Vagina (tissue), 2 donors: ENCODE data around the gene UBE2L3. TPM values are rescaled to one million over a fixed set of nuclear protein-coding genes. Genes with fewer than 3 reads are reported as not detected.
"Not testable (repeated sequence)": the region's sequence is repeated elsewhere in the genome, so short reads cannot be mapped to it uniquely, and the experiment has no call there.

ENCODE experiments used
- DNase-seq, 2 donors: peaks; one replicate each; pipeline ENCODE4 v3.0.0-alpha.2; 2017; ENCODE audit errors: extremely low spot score in 2 of 2
- H3K27ac ChIP-seq: fragments of 200-600 bp; sonication (generic); one replicate; pipeline ENCODE4 v1.5.1; 2019
- H3K27me3 ChIP-seq: fragments of 200-600 bp; sonication (generic); one replicate; pipeline ENCODE4 v1.5.1; 2019
- H3K36me3 ChIP-seq, 2 donors: fragments of 200-600 bp; sonication (generic); one replicate each; pipeline ENCODE4 v1.5.1; 2017 to 2019
- H3K4me1 ChIP-seq: fragments of 200-600 bp; sonication (generic); one replicate; pipeline ENCODE4 v1.5.1; 2019
- H3K4me3 ChIP-seq, 2 donors: fragments of 200-600 bp; sonication (generic); 1 replicate in 1 of 2; 2 replicates in 1 of 2; pipeline ENCODE4 v1.5.1; 2016 to 2019
- H3K9me3 ChIP-seq: fragments of 200-600 bp; sonication (generic); one replicate; pipeline ENCODE4 v1.5.1; 2019
- CTCF ChIP-seq, 3 experiments: fragments of 450-650 bp in 2 of 3; fragments of 200-600 bp in 1 of 3; sonication (generic) in 1 of 3; IDR thresholded peaks; one replicate each; pipeline ENCODE4 v1.5.1; 2017 to 2019; ENCODE audit warnings: antibody characterized with exemption in 3 of 3, mild to moderate bottlenecking in 2 of 3, moderate library complexity in 2 of 3
- POLR2A ChIP-seq, 2 donors: fragments of 450-650 bp; IDR thresholded peaks; one replicate each; pipeline ENCODE4 v1.6.1; 2017; ENCODE audit warnings: antibody characterized with exemption in 2 of 2, mild to moderate bottlenecking in 2 of 2, moderate library complexity in 2 of 2
- POLR2AphosphoS5 ChIP-seq, 2 donors: sonication (generic); formaldehyde crosslinking; IDR thresholded peaks; one replicate each; pipeline ENCODE4 v1.9.0; 2017; ENCODE audit warnings: antibody characterized with exemption in 2 of 2, mild to moderate bottlenecking in 2 of 2, low read depth in 1 of 2; ENCODE audit not compliant: insufficient read depth in 1 of 2
- intact Hi-C: fragments of 100-400 bp; cut with DNase I; formaldehyde crosslinking; loops from one replicate; pipeline ENCODE4 v1.15.1; 2023
- total RNA-seq: library from RNA; depleted of rRNA; stranded (reverse); fragments of >200 nt; gene quantifications from one replicate; pipeline ENCODE4 v1.2.3, GENCODE V29; 2016

UBE2L3 gene
- total RNA-seq, 1 donor from 2014 or later: 32.7 TPM

- Histone ChIP-seq H3K27me3 (no peaks in the 10 kb centered on the region), H3K4me3 (no peak overlapping the region), H3K4me1 (peaks cover 10% of the 10 kb centered on the region), H3K9me3 (no peaks in the 10 kb centered on the region), H3K27ac (no peak overlapping the region), H3K36me3 (peaks cover 0 to 11% of the 10 kb centered on the region in 2 donors)
- intact Hi-C loops: no loop called here
- TF ChIP-seq POLR2AphosphoS5 (IDR thresholded peaks at IDR 0.05; ENCODE audit: insufficient read depth in 1 of 2, low read depth in 1 of 2): no peak
- no peak for TF ChIP-seq CTCF (IDR thresholded peaks at IDR 0.05)
- TF ChIP-seq POLR2A (IDR thresholded peaks at IDR 0.05): no peak
- DNase-seq: no peak
Observed at GRCh38 chr22:21606775-21607174, 39.3 kb downstream of the UBE2L3 start.

GRCh38 chr22:21609556-21610157 is 42.1 kb downstream of the UBE2L3 start:
- H3K9me3 ChIP-seq, H3K4me1 ChIP-seq, DNase-seq, H3K4me3 ChIP-seq, H3K27ac ChIP-seq, H3K27me3 ChIP-seq, intact Hi-C loops: not testable (repeated sequence)
- peaks cover 0 to 30% of the 10 kb centered on the region in 2 donors for H3K36me3 ChIP-seq

- H3K27ac ChIP-seq: no peak overlapping the region
- no peaks in the 10 kb centered on the region for H3K9me3 ChIP-seq
- H3K36me3 ChIP-seq: peaks cover 0 to 35% of the 10 kb centered on the region in 2 donors
- H3K4me3 ChIP-seq: no peak overlapping the region
- intact Hi-C loops: no loop called here
- no peak for DNase-seq
- no peaks in the 10 kb centered on the region for H3K27me3 ChIP-seq
- no peaks in the 10 kb centered on the region for H3K4me1 ChIP-seq
- TF ChIP-seq POLR2AphosphoS5 (IDR thresholded peaks at IDR 0.05; ENCODE audit: insufficient read depth in 1 of 2, low read depth in 1 of 2) (no peak), CTCF (IDR thresholded peaks at IDR 0.05) (no peak), POLR2A (IDR thresholded peaks at IDR 0.05) (no peak)
Observed at GRCh38 chr22:21611210-21611977, 43.9 kb downstream of the UBE2L3 start.

GRCh38 chr22:21612858-21613257 is 45.3 kb downstream of the UBE2L3 start:
- Histone ChIP-seq H3K9me3 (no peaks in the 10 kb centered on the region), H3K27me3 (no peaks in the 10 kb centered on the region), H3K27ac (no peak overlapping the region), H3K4me3 (no peak overlapping the region), H3K4me1 (no peaks in the 10 kb centered on the region), H3K36me3 (peaks cover 0 to 35% of the 10 kb centered on the region in 2 donors)
- DNase-seq: no peak
- TF ChIP-seq POLR2A (IDR thresholded peaks at IDR 0.05): no peak
- TF ChIP-seq CTCF (IDR thresholded peaks at IDR 0.05): no peak
- no peak for TF ChIP-seq POLR2AphosphoS5 (IDR thresholded peaks at IDR 0.05; ENCODE audit: insufficient read depth in 1 of 2, low read depth in 1 of 2)
- intact Hi-C loops: no loop called here

- H3K4me3 ChIP-seq: no peak overlapping the region
- TF ChIP-seq POLR2A (IDR thresholded peaks at IDR 0.05) (no peak), POLR2AphosphoS5 (IDR thresholded peaks at IDR 0.05; ENCODE audit: insufficient read depth in 1 of 2, low read depth in 1 of 2) (no peak), CTCF (IDR thresholded peaks at IDR 0.05) (no peak)
- no peaks in the 10 kb centered on the region for H3K9me3 ChIP-seq
- peaks cover 0 to 35% of the 10 kb centered on the region in 2 donors for H3K36me3 ChIP-seq
- no peaks in the 10 kb centered on the region for H3K27me3 ChIP-seq
- DNase-seq: no peak
- no peaks in the 10 kb centered on the region for H3K4me1 ChIP-seq
- intact Hi-C loops: no loop called here
- H3K27ac ChIP-seq: no peak overlapping the region
Observed at GRCh38 chr22:21613553-21614233, 46.2 kb downstream of the UBE2L3 start.
